H1 (cell line): ENCODE results near the gene PSME2. TPM values are rescaled to one million over a fixed set of nuclear protein-coding genes. Genes with fewer than 3 reads are reported as not detected.

Experiments used
- GTF2F1 ChIP-seq: IDR thresholded peaks from 2 replicates; pipeline ENCODE4 v1.6.1; 2012; ENCODE audit warnings: low read depth, low read length, improper control_type of control experiment, borderline replicate concordance
- RXRA ChIP-seq: IDR thresholded peaks from 2 replicates; pipeline ENCODE4 v1.6.1; 2011; ENCODE audit warnings: low read depth, mild to moderate bottlenecking, low read length, moderate library complexity; ENCODE audit not compliant: insufficient read depth
- SAP30 ChIP-seq: fragments of 300-600 bp; sonication (generic); IDR thresholded peaks from 2 replicates; pipeline ENCODE4 v1.7.1; 2012; ENCODE audit warnings: low read length, moderate library complexity, mild to moderate bottlenecking, inconsistent platforms; ENCODE audit not compliant: insufficient read depth, insufficient replicate concordance
- TBP ChIP-seq: IDR thresholded peaks from 2 replicates; pipeline ENCODE4 v1.6.1; 2011; ENCODE audit warnings: low read depth, low read length, improper control_type of control experiment
- ZNF274 ChIP-seq: IDR thresholded peaks from 2 replicates; pipeline ENCODE4 v1.7.0; 2012; ENCODE audit warnings: low read length, borderline replicate concordance; ENCODE audit errors: extremely low read depth
- polyA plus RNA-seq, 7 experiments: library from polyadenylated mRNA; depleted of rRNA in 3 of 7; stranded (reverse) in 5 of 7; unstranded in 2 of 7; fragments of >200 nt in 5 of 7; fragments of 200-250 nt in 2 of 7; gene quantifications; 1 replicate in 5 of 7; 2 replicates in 1 of 7; 4 replicates in 1 of 7; pipeline versions ENCODE4 v1.2.1 to v1.2.3, GENCODE V29; 2011 to 2013; ENCODE audit warnings: missing spikeins in 2 of 7, mixed read lengths in 2 of 7
- total RNA-seq: library from RNA; stranded (reverse); fragmentation: NEBNext Ultra II Directional; extraction: Animal tissue kit (Norgen Biotek cat#: 25700); gene quantifications from 2 replicates; pipeline ENCODE4 v1.2.1, GENCODE V29; 2021

Gene PSME2
- total and polyA plus RNA-seq, 2 of the 8 experiments (the other 6 are each of a cell fraction or from before 2014, with no cell fraction given), result 71.8 to 111 TPM

GRCh38 chr14:24113379-24113800 lies 33.0 kb downstream of the PSME2 start (continued):
- no peak for TF ChIP-seq GTF2F1
- TF ChIP-seq ZNF274, result no peak
- TF ChIP-seq RXRA, result no peak
- TF ChIP-seq TBP, result no peak
- no peak for TF ChIP-seq SAP30
